ENCODE results near the gene DNAAF9.
"Not testable (repeated sequence)": the region's sequence is repeated elsewhere in the genome, so short reads cannot be mapped to it uniquely, and the experiment has no call there.

DNAAF9 gene

GRCh38 chr20:3430376-3431069 lies 23.1 kb upstream of the DNAAF9 start:
- H3K4me3 ChIP-seq (ENCODE audit: low read length), result no peak overlapping the region
- H4K20me1 ChIP-seq (ENCODE audit: insufficient read depth, low read length), result no peaks in the 10 kb centered on the region
- no peak overlapping the region for H3K27ac ChIP-seq (ENCODE audit: low read length)
- H3K4me2 ChIP-seq (ENCODE audit: low read depth, low read length), result no peak overlapping the region
- no peaks in the 10 kb centered on the region for H3F3A ChIP-seq (ENCODE audit: insufficient read depth, low read length)
- H3K4me1 ChIP-seq (ENCODE audit: low read length), result no peaks in the 10 kb centered on the region
- H3K27me3 ChIP-seq (replicated peaks; ENCODE audit: insufficient read depth, low read length), result no peaks in the 10 kb centered on the region
- H3K36me3 ChIP-seq (replicated peaks; ENCODE audit: insufficient read depth, low read length), result no peaks in the 10 kb centered on the region
- no peak for TF ChIP-seq EZH2 (optimal IDR thresholded peaks at IDR 0.05; ENCODE audit: low read depth, low read length)
- TF ChIP-seq EZH2phosphoT487 (IDR thresholded peaks at IDR 0.05; ENCODE audit: low read length), result no peak
- TF ChIP-seq CTCF (IDR thresholded peaks at IDR 0.05; ENCODE audit: low read length), result no peak
- H3K9me2 ChIP-seq (replicated peaks; ENCODE audit: insufficient read depth, low read length), result no peaks in the 10 kb centered on the region
- no peak for DNase-seq
- H3K79me2 ChIP-seq (ENCODE audit: low read length), result no peaks in the 10 kb centered on the region
- no peaks in the 10 kb centered on the region for H3K9me3 ChIP-seq (replicated peaks; ENCODE audit: insufficient read depth, low read length)
- H2AFZ ChIP-seq (ENCODE audit: low read length), result no peak overlapping the region
- no peak overlapping the region for H3K9ac ChIP-seq (ENCODE audit: low read length)

- H4K20me1 ChIP-seq (ENCODE audit: insufficient read depth, low read length); DNase-seq; H3K4me2 ChIP-seq (ENCODE audit: low read depth, low read length): not testable (repeated sequence)
These were observed 19.3 kb upstream of the DNAAF9 start for GRCh38 chr20:3426766-3427165.

DNA sequence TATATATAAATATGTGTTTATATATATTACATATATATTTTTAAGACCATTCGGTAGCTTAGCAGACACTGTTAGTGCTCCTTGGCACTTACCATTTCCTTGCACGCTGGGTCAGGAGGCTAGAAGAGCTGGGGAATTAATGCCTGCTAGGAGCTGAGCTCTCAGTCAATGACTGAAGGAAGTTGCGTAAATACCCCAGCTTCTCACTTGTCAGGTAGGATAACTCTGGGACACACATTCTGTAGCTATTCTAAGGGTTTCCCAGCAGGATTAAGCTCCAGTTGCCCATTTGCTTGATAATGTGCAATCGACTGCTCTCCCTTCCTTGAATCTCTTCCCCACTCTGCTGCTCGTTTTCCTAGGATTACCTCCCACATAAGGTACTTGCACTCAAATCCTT lies 15.7 kb upstream of the DNAAF9 start:
- no peaks in the 10 kb centered on the region for H3K9me3 ChIP-seq (replicated peaks; ENCODE audit: insufficient read depth, low read length)
- H3K4me3 ChIP-seq (ENCODE audit: low read length), result no peak overlapping the region
- no peaks in the 10 kb centered on the region for H3K27me3 ChIP-seq (replicated peaks; ENCODE audit: insufficient read depth, low read length)
- no peaks in the 10 kb centered on the region for H4K20me1 ChIP-seq (ENCODE audit: insufficient read depth, low read length)
- no peak for DNase-seq
- no peak overlapping the region for H3K27ac ChIP-seq (ENCODE audit: low read length)
- no peaks in the 10 kb centered on the region for H3K9me2 ChIP-seq (replicated peaks; ENCODE audit: insufficient read depth, low read length)
- no peak overlapping the region for H3K9ac ChIP-seq (ENCODE audit: low read length)
- no peaks in the 10 kb centered on the region for H3K79me2 ChIP-seq (ENCODE audit: low read length)
- no peak overlapping the region for H3K4me2 ChIP-seq (ENCODE audit: low read depth, low read length)
- no peaks in the 10 kb centered on the region for H3K36me3 ChIP-seq (replicated peaks; ENCODE audit: insufficient read depth, low read length)
- no peak overlapping the region for H2AFZ ChIP-seq (ENCODE audit: low read length)
- H3K4me1 ChIP-seq (ENCODE audit: low read length), result no peaks in the 10 kb centered on the region
- no peaks in the 10 kb centered on the region for H3F3A ChIP-seq (ENCODE audit: insufficient read depth, low read length)
- TF ChIP-seq EZH2phosphoT487 (IDR thresholded peaks at IDR 0.05; ENCODE audit: low read length) (no peak), EZH2 (optimal IDR thresholded peaks at IDR 0.05; ENCODE audit: low read depth, low read length) (no peak), CTCF (IDR thresholded peaks at IDR 0.05; ENCODE audit: low read length) (no peak)

More at GRCh38 chr20:3426766-3427165, 19.3 kb upstream of the DNAAF9 start:
- H3K9ac ChIP-seq (ENCODE audit: low read length); H2AFZ ChIP-seq (ENCODE audit: low read length); H3K9me3 ChIP-seq (replicated peaks; ENCODE audit: insufficient read depth, low read length); H3F3A ChIP-seq (ENCODE audit: insufficient read depth, low read length); H3K27me3 ChIP-seq (replicated peaks; ENCODE audit: insufficient read depth, low read length); H3K27ac ChIP-seq (ENCODE audit: low read length); H3K79me2 ChIP-seq (ENCODE audit: low read length); H3K4me3 ChIP-seq (ENCODE audit: low read length); H3K36me3 ChIP-seq (replicated peaks; ENCODE audit: insufficient read depth, low read length); H3K9me2 ChIP-seq (replicated peaks; ENCODE audit: insufficient read depth, low read length); H3K4me1 ChIP-seq (ENCODE audit: low read length): not testable (repeated sequence)

GRCh38 chr20:3421985-3422384 lies 14.5 kb upstream of the DNAAF9 start:
- Histone ChIP-seq H3F3A (ENCODE audit: insufficient read depth, low read length) (no peaks in the 10 kb centered on the region), H3K79me2 (ENCODE audit: low read length) (no peaks in the 10 kb centered on the region), H3K36me3 (replicated peaks; ENCODE audit: insufficient read depth, low read length) (no peaks in the 10 kb centered on the region), H3K9me3 (replicated peaks; ENCODE audit: insufficient read depth, low read length) (no peaks in the 10 kb centered on the region), H3K4me3 (ENCODE audit: low read length) (no peak overlapping the region), H3K4me1 (ENCODE audit: low read length) (no peaks in the 10 kb centered on the region), H3K9me2 (replicated peaks; ENCODE audit: insufficient read depth, low read length) (no peaks in the 10 kb centered on the region), H3K4me2 (ENCODE audit: low read depth, low read length) (no peak overlapping the region), H3K27ac (ENCODE audit: low read length) (no peak overlapping the region), H3K27me3 (replicated peaks; ENCODE audit: insufficient read depth, low read length) (no peaks in the 10 kb centered on the region), H2AFZ (ENCODE audit: low read length) (no peak overlapping the region), H3K9ac (ENCODE audit: low read length) (no peak overlapping the region), H4K20me1 (ENCODE audit: insufficient read depth, low read length) (no peaks in the 10 kb centered on the region)
- DNase-seq, result no peak
- no peak for TF ChIP-seq CTCF (IDR thresholded peaks at IDR 0.05; ENCODE audit: low read length)

Measured in MM.1S (cell line).